Measurements from ENCODE around the gene KRTAP12-3.

KRTAP12-3 gene

DNA sequence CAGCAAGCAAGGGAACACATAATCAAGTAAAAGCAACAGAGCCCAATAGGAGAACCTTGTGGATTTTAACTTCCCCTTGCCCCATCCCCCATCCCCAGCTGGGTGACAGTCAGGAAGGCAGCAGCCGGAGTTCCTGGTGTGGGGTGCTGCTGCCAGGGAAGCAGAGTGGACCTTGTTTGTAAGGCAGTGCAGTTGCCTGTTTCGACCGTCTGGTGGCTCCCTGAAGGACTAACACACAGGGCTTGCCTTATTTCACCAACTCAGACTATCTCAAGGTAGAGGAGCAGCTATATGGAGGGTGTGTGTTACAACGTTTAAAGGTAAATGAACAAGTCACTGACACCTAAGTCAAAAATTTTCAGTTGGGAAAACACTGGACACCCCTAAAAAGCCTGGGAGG is 39.2 kb upstream of the KRTAP12-3 start:
- no peak overlapping the region for H3K4me3 ChIP-seq (ENCODE audit: low read depth in 1 of 2, low read length in 2 of 2)
- no peak overlapping the region for H2AFZ ChIP-seq (ENCODE audit: low read depth, low read length)
- DNase-seq: no peak
- no peaks in the 10 kb centered on the region for H3K79me2 ChIP-seq (ENCODE audit: insufficient read depth, low read length)
- H3K36me3 ChIP-seq (ENCODE audit: insufficient read depth, low read length): no peaks in the 10 kb centered on the region
- no peak for TF ChIP-seq CTCF (IDR thresholded peaks at IDR 0.05; ENCODE audit: borderline replicate concordance, extremely low read depth, low read length, poor library complexity, severe bottlenecking)
- no peaks in the 10 kb centered on the region for H3K27me3 ChIP-seq (ENCODE audit: insufficient read depth, low read length, poor library complexity)
- no peak overlapping the region for H3K27ac ChIP-seq (ENCODE audit: low read length)
- H3K4me1 ChIP-seq (ENCODE audit: insufficient read depth, low read length): no peaks in the 10 kb centered on the region
- no peak overlapping the region for H3K4me2 ChIP-seq (ENCODE audit: insufficient read depth, low read length)
- peaks cover 17% of the 10 kb centered on the region for H3K9me3 ChIP-seq (ENCODE audit: insufficient read depth, low read length, severe bottlenecking)
- H3K9ac ChIP-seq (ENCODE audit: low read depth, low read length): no peak overlapping the region
- H4K20me1 ChIP-seq (ENCODE audit: insufficient read depth, low read length): no peaks in the 10 kb centered on the region
- no peak for ATAC-seq (ENCODE audit: insufficient read depth, low read depth)

DNA sequence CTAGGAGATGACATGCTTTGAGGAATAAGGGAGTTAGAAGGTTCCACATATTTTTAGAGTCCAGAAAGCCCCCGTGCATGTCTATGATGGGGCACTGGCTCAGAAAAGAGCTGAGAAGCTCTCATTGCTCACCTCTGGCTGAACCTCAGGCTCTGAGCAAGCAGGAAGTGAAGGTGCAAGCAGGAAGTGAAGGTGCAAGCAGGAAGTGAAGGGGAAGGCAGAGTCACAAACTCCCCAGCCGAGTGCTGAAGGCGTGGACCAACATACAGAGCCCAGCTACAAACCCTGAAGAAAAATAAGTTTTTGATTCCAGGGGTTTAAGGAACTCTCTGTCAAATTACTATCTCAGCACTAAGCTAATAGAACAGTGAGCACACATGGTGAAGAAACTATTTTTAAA is 38.8 kb upstream of the KRTAP12-3 start:
- Histone ChIP-seq H3K4me2 (ENCODE audit: insufficient read depth, low read length) (no peak overlapping the region), H3K9me3 (ENCODE audit: insufficient read depth, low read length, severe bottlenecking) (peaks cover 17% of the 10 kb centered on the region), H2AFZ (ENCODE audit: low read depth, low read length) (no peak overlapping the region), H4K20me1 (ENCODE audit: insufficient read depth, low read length) (no peaks in the 10 kb centered on the region), H3K27me3 (ENCODE audit: insufficient read depth, low read length, poor library complexity) (no peaks in the 10 kb centered on the region), H3K79me2 (ENCODE audit: insufficient read depth, low read length) (no peaks in the 10 kb centered on the region), H3K36me3 (ENCODE audit: insufficient read depth, low read length) (no peaks in the 10 kb centered on the region), H3K4me1 (ENCODE audit: insufficient read depth, low read length) (no peaks in the 10 kb centered on the region), H3K27ac (ENCODE audit: low read length) (no peak overlapping the region), H3K4me3 (ENCODE audit: low read depth in 1 of 2, low read length in 2 of 2) (no peak overlapping the region), H3K9ac (ENCODE audit: low read depth, low read length) (no peak overlapping the region)
- no peak for DNase-seq
- 0 out of 3 replicates have a peak, but pooled peaks have one; percentile 39 for ATAC-seq (ENCODE audit: insufficient read depth, low read depth)
- no peak for TF ChIP-seq EZH2 (IDR thresholded peaks at IDR 0.05; ENCODE audit: borderline replicate concordance, low read depth, low read length, severe bottlenecking)
- TF ChIP-seq CTCF (IDR thresholded peaks at IDR 0.05; ENCODE audit: borderline replicate concordance, extremely low read depth, low read length, poor library complexity, severe bottlenecking): no peak

GRCh38 chr21:44619886-44620285 is 37.8 kb upstream of the KRTAP12-3 start:
- no peaks in the 10 kb centered on the region for H4K20me1 ChIP-seq (ENCODE audit: insufficient read depth, low read length)
- no peak overlapping the region for H3K4me2 ChIP-seq (ENCODE audit: insufficient read depth, low read length)
- no peaks in the 10 kb centered on the region for H3K27me3 ChIP-seq (ENCODE audit: insufficient read depth, low read length, poor library complexity)
- no peak for ATAC-seq (ENCODE audit: insufficient read depth, low read depth)
- no peak overlapping the region for H3K27ac ChIP-seq (ENCODE audit: low read length)
- H3K79me2 ChIP-seq (ENCODE audit: insufficient read depth, low read length): no peaks in the 10 kb centered on the region
- TF ChIP-seq CTCF (IDR thresholded peaks at IDR 0.05; ENCODE audit: borderline replicate concordance, extremely low read depth, low read length, poor library complexity, severe bottlenecking) (no peak), EZH2 (IDR thresholded peaks at IDR 0.05; ENCODE audit: borderline replicate concordance, low read depth, low read length, severe bottlenecking) (no peak)
- no peak overlapping the region for H2AFZ ChIP-seq (ENCODE audit: low read depth, low read length)
- H3K36me3 ChIP-seq (ENCODE audit: insufficient read depth, low read length): no peaks in the 10 kb centered on the region
- no peak overlapping the region for H3K9ac ChIP-seq (ENCODE audit: low read depth, low read length)
- no peak for DNase-seq
- H3K9me3 ChIP-seq (ENCODE audit: insufficient read depth, low read length, severe bottlenecking): peaks cover 16% of the 10 kb centered on the region
- no peaks in the 10 kb centered on the region for H3K4me1 ChIP-seq (ENCODE audit: insufficient read depth, low read length)
- no peak overlapping the region for H3K4me3 ChIP-seq (ENCODE audit: low read depth in 1 of 2, low read length in 2 of 2)

- Histone ChIP-seq H3K4me2 (ENCODE audit: insufficient read depth, low read length) (no peak overlapping the region), H3K4me3 (ENCODE audit: low read depth in 1 of 2, low read length in 2 of 2) (no peak overlapping the region), H2AFZ (ENCODE audit: low read depth, low read length) (no peak overlapping the region), H3K79me2 (ENCODE audit: insufficient read depth, low read length) (no peaks in the 10 kb centered on the region), H3K9me3 (ENCODE audit: insufficient read depth, low read length, severe bottlenecking) (peaks cover 14% of the 10 kb centered on the region), H3K9ac (ENCODE audit: low read depth, low read length) (no peak overlapping the region), H3K4me1 (ENCODE audit: insufficient read depth, low read length) (no peaks in the 10 kb centered on the region), H3K27me3 (ENCODE audit: insufficient read depth, low read length, poor library complexity) (no peaks in the 10 kb centered on the region), H4K20me1 (ENCODE audit: insufficient read depth, low read length) (no peaks in the 10 kb centered on the region), H3K27ac (ENCODE audit: low read length) (no peak overlapping the region), H3K36me3 (ENCODE audit: insufficient read depth, low read length) (no peaks in the 10 kb centered on the region)
- ATAC-seq (ENCODE audit: insufficient read depth, low read depth) (no peak), DNase-seq (no peak)
- no peak for TF ChIP-seq CTCF (IDR thresholded peaks at IDR 0.05; ENCODE audit: borderline replicate concordance, extremely low read depth, low read length, poor library complexity, severe bottlenecking)
- no peak for TF ChIP-seq EZH2 (IDR thresholded peaks at IDR 0.05; ENCODE audit: borderline replicate concordance, low read depth, low read length, severe bottlenecking)
Measured at GRCh38 chr21:44623575-44623974, 34.2 kb upstream of the KRTAP12-3 start.

Measured in DND-41 (cell line).